Mesothelial cell of epicardium (in vitro differentiated cells): ENCODE measurements around the gene SDF4. TPM values are rescaled to one million over a fixed set of nuclear protein-coding genes. Genes with fewer than 3 reads are reported as not detected.

Experiments
- DNase-seq, 2 experiments: peaks; one replicate each; pipeline ENCODE4 v3.0.0; 2021; ENCODE audit warnings: low spot score in 2 of 2; ENCODE audit not compliant: unreplicated experiment in 2 of 2
- H3K27ac Mint-ChIP-seq: 2 replicates; pipeline ENCODE4 v1.8.0; 2021; ENCODE audit warnings: mixed read lengths
- H3K27me3 Mint-ChIP-seq: 2 replicates; pipeline ENCODE4 v1.8.0; 2021; ENCODE audit warnings: low read depth, mixed read lengths
- H3K36me3 Mint-ChIP-seq: 2 replicates; pipeline ENCODE4 v1.8.0; 2021; ENCODE audit warnings: mixed read lengths
- H3K4me1 Mint-ChIP-seq: 2 replicates; pipeline ENCODE4 v1.8.0; 2021; ENCODE audit warnings: mixed read lengths
- H3K4me3 Mint-ChIP-seq: 2 replicates; pipeline ENCODE4 v1.8.0; 2021; ENCODE audit warnings: mild to moderate bottlenecking, moderate library complexity, mixed read lengths
- H3K9me3 Mint-ChIP-seq: 2 replicates; pipeline ENCODE4 v1.8.0; 2021; ENCODE audit warnings: mixed read lengths
- CTCF ChIP-seq: fragments of 200-600 bp; sonication (generic); IDR thresholded peaks from one replicate; pipeline ENCODE4 v1.5.0; 2021; ENCODE audit warnings: antibody characterized with exemption; ENCODE audit not compliant: unreplicated experiment
- total RNA-seq: library from RNA; stranded (reverse); gene quantifications from 3 replicates; pipeline ENCODE4 v1.2.1, GENCODE V29; 2021

Gene SDF4
- total RNA-seq, 1 donor from 2014 or later = 108 TPM

- no peak overlapping the region for H3K4me3 Mint-ChIP-seq
- no peak for DNase-seq
- no peak overlapping the region for H3K27ac Mint-ChIP-seq
- no peak for TF ChIP-seq CTCF
- H3K4me1 Mint-ChIP-seq = peaks cover 2% of the 10 kb centered on the region
- no peaks in the 10 kb centered on the region for H3K36me3 Mint-ChIP-seq
- peaks cover 8% of the 10 kb centered on the region for H3K27me3 Mint-ChIP-seq
- H3K9me3 Mint-ChIP-seq = no peaks in the 10 kb centered on the region
These were observed 10.9 kb upstream of the SDF4 start for GRCh38 chr1:1242461-1243265.

- no peak overlapping the region for H3K27ac Mint-ChIP-seq
- peaks cover 2% of the 10 kb centered on the region for H3K27me3 Mint-ChIP-seq
- peaks cover 5% of the 10 kb centered on the region for H3K4me1 Mint-ChIP-seq
- DNase-seq = no peak
- no peak overlapping the region for H3K4me3 Mint-ChIP-seq
- H3K36me3 Mint-ChIP-seq = no peaks in the 10 kb centered on the region
- TF ChIP-seq CTCF = no peak
- no peaks in the 10 kb centered on the region for H3K9me3 Mint-ChIP-seq
These were observed 9.9 kb upstream of the SDF4 start for GRCh38 chr1:1241588-1242219.

GRCh38 chr1:1240822-1241587, 9.2 kb upstream of the SDF4 start:
- H3K9me3 Mint-ChIP-seq = no peaks in the 10 kb centered on the region
- H3K4me1 Mint-ChIP-seq = peaks cover 5% of the 10 kb centered on the region
- peaks cover 2% of the 10 kb centered on the region for H3K27me3 Mint-ChIP-seq
- TF ChIP-seq CTCF = no peak
- DNase-seq = no peak
- no peak overlapping the region for H3K27ac Mint-ChIP-seq
- no peaks in the 10 kb centered on the region for H3K36me3 Mint-ChIP-seq
- H3K4me3 Mint-ChIP-seq = no peak overlapping the region

GRCh38 chr1:1240348-1240732, 8.5 kb upstream of the SDF4 start:
- no peak overlapping the region for H3K27ac Mint-ChIP-seq
- H3K4me1 Mint-ChIP-seq = peaks cover 5% of the 10 kb centered on the region
- no peaks in the 10 kb centered on the region for H3K27me3 Mint-ChIP-seq
- no peak for DNase-seq
- H3K36me3 Mint-ChIP-seq = no peaks in the 10 kb centered on the region
- H3K9me3 Mint-ChIP-seq = no peaks in the 10 kb centered on the region
- TF ChIP-seq CTCF = no peak
- no peak overlapping the region for H3K4me3 Mint-ChIP-seq

GRCh38 chr1:1239614-1240347, 8.0 kb upstream of the SDF4 start:
- no peak overlapping the region for H3K4me3 Mint-ChIP-seq

More at GRCh38 chr1:1239614-1240347, 8.0 kb upstream of the SDF4 start:
- H3K36me3 Mint-ChIP-seq = peaks cover 2% of the 10 kb centered on the region
- H3K9me3 Mint-ChIP-seq = no peaks in the 10 kb centered on the region
- no peaks in the 10 kb centered on the region for H3K27me3 Mint-ChIP-seq
- DNase-seq = no peak
- no peak overlapping the region for H3K27ac Mint-ChIP-seq
- no peak for TF ChIP-seq CTCF
- H3K4me1 Mint-ChIP-seq = peaks cover 5% of the 10 kb centered on the region
